Kidney capillary endothelial cell (primary cell): Measurements from ENCODE around the gene FAHD2A.
"Not testable (repeated sequence)": the region's sequence is repeated elsewhere in the genome, so short reads cannot be mapped to it uniquely, and the experiment has no call there.

Experiments
- DNase-seq: peaks from one replicate; pipeline ENCODE4 v3.0.0-alpha.2; 2018; ENCODE audit warnings: low spot score

Gene FAHD2A

GRCh38 chr2:95435872-95436209 is 33.3 kb downstream of the FAHD2A start:
- not testable (repeated sequence) for DNase-seq

- DNase-seq, result not testable (repeated sequence)
Measured at GRCh38 chr2:95442474-95443099, 40.1 kb downstream of the FAHD2A start.

- DNase-seq, result not testable (repeated sequence)
Measured at GRCh38 chr2:95445317-95445716, 42.8 kb downstream of the FAHD2A start.

- DNase-seq, result not testable (repeated sequence)
Measured at GRCh38 chr2:95463292-95463691, 60.8 kb downstream of the FAHD2A start.
